Myocyte (in vitro differentiated cells): ENCODE results near the gene SSTR4. TPM values are rescaled to one million over a fixed set of nuclear protein-coding genes. Genes with fewer than 3 reads are reported as not detected.

Source experiments
- DNase-seq: peaks from one replicate; pipeline ENCODE4 v3.0.0-alpha.2; 2012; ENCODE audit warnings: low read depth
- total RNA-seq: library from RNA; depleted of rRNA; stranded (reverse); fragments of >200 nt; gene quantifications from 2 replicates; pipeline ENCODE4 v1.2.3, GENCODE V29; 2014

The SSTR4 gene
- total RNA-seq, 1 donor from 2014 or later = not detected

- no peak for DNase-seq
Measured at GRCh38 chr20:23063168-23063567, 28.1 kb downstream of the SSTR4 start.

GRCh38 chr20:23063581-23063980 is 28.5 kb downstream of the SSTR4 start:
- DNase-seq = peak; percentile 28

- no peak for DNase-seq
Measured at GRCh38 chr20:23065266-23066201, 30.4 kb downstream of the SSTR4 start.

- DNase-seq = no peak
Measured at GRCh38 chr20:23066772-23067171, 31.7 kb downstream of the SSTR4 start.

GRCh38 chr20:23068283-23068682 is 33.2 kb downstream of the SSTR4 start:
- no peak for DNase-seq

GRCh38 chr20:23069108-23069507 is 34.0 kb downstream of the SSTR4 start:
- DNase-seq = no peak

- no peak for DNase-seq
Measured at GRCh38 chr20:23071398-23071797, 36.3 kb downstream of the SSTR4 start.

- no peak for DNase-seq
Measured at GRCh38 chr20:23071996-23072395, 36.9 kb downstream of the SSTR4 start.

- DNase-seq = no peak
Measured at GRCh38 chr20:23072892-23073586, 37.9 kb downstream of the SSTR4 start.

GRCh38 chr20:23074052-23074451 is 38.9 kb downstream of the SSTR4 start:
- no peak for DNase-seq

- no peak for DNase-seq
Measured at GRCh38 chr20:23077277-23077676, 42.2 kb downstream of the SSTR4 start.

- peak; percentile 52 for DNase-seq
Measured at GRCh38 chr20:23078351-23079015, 43.4 kb downstream of the SSTR4 start.

- no peak for DNase-seq
Measured at GRCh38 chr20:23079016-23079351, 43.9 kb downstream of the SSTR4 start.

GRCh38 chr20:23079926-23080325 is 44.8 kb downstream of the SSTR4 start:
- no peak for DNase-seq

GRCh38 chr20:23080521-23080920 is 45.4 kb downstream of the SSTR4 start:
- no peak for DNase-seq

GRCh38 chr20:23081263-23081819 is 46.2 kb downstream of the SSTR4 start:
- DNase-seq = no peak

GRCh38 chr20:23082846-23083552 is 47.9 kb downstream of the SSTR4 start:
- DNase-seq = no peak

GRCh38 chr20:23083553-23084220 is 48.6 kb downstream of the SSTR4 start:
- no peak for DNase-seq

GRCh38 chr20:23084282-23084844 is 49.3 kb downstream of the SSTR4 start:
- DNase-seq = no peak

- DNase-seq = no peak
Measured at GRCh38 chr20:23084845-23085365, 49.8 kb downstream of the SSTR4 start.
